H9 (cell line): Measurements from ENCODE around the gene CD72. TPM values are rescaled to one million over a fixed set of nuclear protein-coding genes. Genes with fewer than 3 reads are reported as not detected.

Experiments
- DNase-seq: peaks from one replicate; pipeline ENCODE4 v3.0.0-alpha.2; 2017
- H2AFZ ChIP-seq: one replicate; pipeline ENCODE4 v1.6.1; 2013; ENCODE audit warnings: mild to moderate bottlenecking, low read length, control low read depth, moderate library complexity
- H2AK5ac ChIP-seq: 2 replicates; pipeline ENCODE4 v1.6.1; 2013; ENCODE audit warnings: low read length, control low read depth, mixed read lengths; ENCODE audit not compliant: insufficient read length
- H2BK120ac ChIP-seq: one replicate; pipeline ENCODE4 v1.6.1; 2013; ENCODE audit warnings: low read depth, mild to moderate bottlenecking, low read length, control low read depth, inconsistent platforms; ENCODE audit not compliant: poor library complexity, severe bottlenecking
- H2BK12ac ChIP-seq: 2 replicates; pipeline ENCODE4 v1.6.1; 2013; ENCODE audit warnings: low read length, control low read depth, mixed read lengths, low read depth; ENCODE audit not compliant: insufficient read length
- H2BK15ac ChIP-seq: 2 replicates; pipeline ENCODE4 v1.6.1; 2013; ENCODE audit warnings: low read depth, low read length, control low read depth
- H2BK20ac ChIP-seq: one replicate; pipeline ENCODE4 v1.6.1; 2013; ENCODE audit warnings: low read depth, mild to moderate bottlenecking, low read length, control low read depth, inconsistent platforms; ENCODE audit not compliant: poor library complexity, severe bottlenecking
- H2BK5ac ChIP-seq: 2 replicates; pipeline ENCODE4 v1.6.1; 2013; ENCODE audit warnings: low read length, control low read depth, mixed read lengths; ENCODE audit not compliant: insufficient read length
- H3K14ac ChIP-seq: 2 replicates; pipeline ENCODE4 v1.6.1; 2013; ENCODE audit warnings: low read length, control low read depth; ENCODE audit not compliant: insufficient read depth
- H3K18ac ChIP-seq: 2 replicates; pipeline ENCODE4 v1.6.1; 2013; ENCODE audit warnings: low read depth, mild to moderate bottlenecking, mixed read lengths, low read length, control low read depth; ENCODE audit not compliant: insufficient read length
- H3K23ac ChIP-seq: 2 replicates; pipeline ENCODE4 v1.6.1; 2013; ENCODE audit warnings: low read length, control low read depth, mixed read lengths, low read depth; ENCODE audit not compliant: insufficient read length
- H3K23me2 ChIP-seq: 2 replicates; pipeline ENCODE4 v1.6.1; 2013; ENCODE audit warnings: low read depth, mild to moderate bottlenecking, mixed read lengths, low read length, control low read depth; ENCODE audit not compliant: insufficient read length, poor library complexity, severe bottlenecking
- H3K27ac ChIP-seq: 2 replicates; pipeline ENCODE4 v1.5.1; 2013; ENCODE audit warnings: low read length, control low read depth, mixed read lengths, low read depth; ENCODE audit not compliant: insufficient read length
- H3K27me3 ChIP-seq: 2 replicates; pipeline ENCODE4 v1.6.1; 2013; ENCODE audit warnings: low read length, control low read depth, inconsistent platforms; ENCODE audit not compliant: insufficient read depth
- H3K4ac ChIP-seq: 2 replicates; pipeline ENCODE4 v1.6.1; 2013; ENCODE audit warnings: low read depth, mild to moderate bottlenecking, control low read depth, inconsistent platforms, low read length, moderate library complexity
- H3K4me1 ChIP-seq: 2 replicates; pipeline ENCODE4 v1.6.1; 2013; ENCODE audit warnings: low read length, control low read depth, inconsistent platforms; ENCODE audit not compliant: insufficient read depth
- H3K4me2 ChIP-seq: 2 replicates; pipeline ENCODE4 v1.6.1; 2013; ENCODE audit warnings: low read length, control low read depth, mixed read lengths; ENCODE audit not compliant: insufficient read length, insufficient read depth
- H3K56ac ChIP-seq: 2 replicates; pipeline ENCODE4 v1.6.1; 2013; ENCODE audit warnings: low read depth, mild to moderate bottlenecking, mixed read lengths, low read length, control low read depth; ENCODE audit not compliant: insufficient read length
- H3K79me1 ChIP-seq: 2 replicates; pipeline ENCODE4 v1.6.1; 2013; ENCODE audit warnings: low read depth, mild to moderate bottlenecking, moderate library complexity, low read length, control low read depth, inconsistent platforms; ENCODE audit not compliant: insufficient read depth, poor library complexity, severe bottlenecking
- H3K79me2 ChIP-seq: 2 replicates; pipeline ENCODE4 v1.6.1; 2013; ENCODE audit warnings: low read length, control low read depth, inconsistent platforms; ENCODE audit not compliant: insufficient read depth
- H3K9ac ChIP-seq: 2 replicates; pipeline ENCODE4 v1.6.1; 2013; ENCODE audit warnings: low read length, control low read depth, mixed read lengths; ENCODE audit not compliant: insufficient read length; ENCODE audit errors: extremely low read depth
- H3K9me3 ChIP-seq: one replicate; pipeline ENCODE4 v1.6.1; 2013; ENCODE audit warnings: low read depth, low read length, inconsistent platforms; ENCODE audit not compliant: control insufficient read depth
- H3T11ph ChIP-seq: one replicate; pipeline ENCODE4 v1.6.1; 2013; ENCODE audit warnings: mild to moderate bottlenecking, low read length, control low read depth, inconsistent platforms
- H4K20me1 ChIP-seq: one replicate; pipeline ENCODE4 v1.6.1; 2013; ENCODE audit not compliant: control insufficient read depth, insufficient read length, insufficient read depth
- H4K5ac ChIP-seq: 2 replicates; pipeline ENCODE4 v1.6.1; 2013; ENCODE audit warnings: low read depth, mild to moderate bottlenecking, mixed read lengths, low read length, control low read depth; ENCODE audit not compliant: insufficient read length
- H4K8ac ChIP-seq: replicated peaks from 2 replicates; pipeline ENCODE4 v1.6.1; 2013; ENCODE audit warnings: low read length, control low read depth, mixed read lengths, low read depth; ENCODE audit not compliant: insufficient read length
- H4K91ac ChIP-seq: 2 replicates; pipeline ENCODE4 v1.6.1; 2013; ENCODE audit warnings: low read depth, mild to moderate bottlenecking, moderate library complexity, mixed read lengths, low read length, control low read depth; ENCODE audit not compliant: insufficient read length
- H3K27ac Mint-ChIP-seq, 3 experiments: 2 replicates in 2 of 3; 3 replicates in 1 of 3; pipeline ENCODE4 v1.8.0; 2020 to 2021; ENCODE audit warnings: mixed read lengths in 3 of 3, mild to moderate bottlenecking in 1 of 3, moderate library complexity in 1 of 3
- H3K27me3 Mint-ChIP-seq: 2 replicates; pipeline ENCODE4 v1.8.0; 2021; ENCODE audit warnings: low read depth, mild to moderate bottlenecking, moderate library complexity, mixed read lengths
- H3K36me3 Mint-ChIP-seq, 3 experiments: 2 replicates in 2 of 3; 3 replicates in 1 of 3; pipeline ENCODE4 v1.8.0; 2020 to 2021; ENCODE audit warnings: low read depth in 3 of 3, mixed read lengths in 3 of 3; ENCODE audit not compliant: insufficient read depth in 1 of 3
- H3K4me1 Mint-ChIP-seq, 2 experiments: 2 replicates each; pipeline ENCODE4 v1.8.0; 2020; ENCODE audit warnings: mixed read lengths in 2 of 2
- H3K4me3 Mint-ChIP-seq, 2 experiments: 2 replicates in 1 of 2; 3 replicates in 1 of 2; pipeline ENCODE4 v1.8.0; 2020 to 2021; ENCODE audit warnings: mild to moderate bottlenecking in 2 of 2, mixed read lengths in 2 of 2, moderate library complexity in 1 of 2
- H3K9me3 Mint-ChIP-seq, 2 experiments: 2 replicates in 1 of 2; 3 replicates in 1 of 2; pipeline ENCODE4 v1.8.0; 2020; ENCODE audit warnings: mild to moderate bottlenecking in 2 of 2, mixed read lengths in 2 of 2, moderate library complexity in 1 of 2
- WGBS: extraction: QIAGEN DNeasy Blood & Tissue Kit; methylation state at CpG from one replicate; pipeline ENCODE4 v1.1.7; 2013; ENCODE audit warnings: missing lambda C conversion rate, low lambda C conversion rate, mixed read lengths; ENCODE audit not compliant: insufficient read length; ENCODE audit errors: extremely low coverage; 5-methylcytosine and 5-hydroxymethylcytosine counted together
- total RNA-seq: library from RNA; stranded (reverse); gene quantifications from 2 replicates; pipeline ENCODE4 v1.2.1, GENCODE V29; 2021
- TF ChIP-seq, protein P1 (sequence below): fragments of 200-600 bp; sonication (generic); conservative IDR thresholded peaks from 3 replicates; pipeline ENCODE4 v1.8.0; 2021; ENCODE audit warnings: antibody characterized with exemption, mild to moderate bottlenecking

Gene CD72
- total RNA-seq, 1 experiment from 2014 or later = 3.9 TPM

GRCh38 chr9:35660966-35661415 lies 42.8 kb upstream of the CD72 start:
- no peak overlapping the region for H4K5ac ChIP-seq
- H3K14ac ChIP-seq = no peak overlapping the region
- H2AK5ac ChIP-seq = no peak overlapping the region
- H3K56ac ChIP-seq = no peak overlapping the region
- Mint-ChIP-seq H3K4me1 (peaks cover 39 to 43% of the 10 kb centered on the region in 2 experiments), H3K9me3 (peaks cover 2 to 3% of the 10 kb centered on the region in 2 experiments; a peak in 3 of 5 replicates), H3K27me3 (peaks cover 20% of the 10 kb centered on the region), H3K36me3 (peaks cover 28 to 40% (median 37%) of the 10 kb centered on the region in 3 experiments), H3K27ac (peak overlapping the region in 2 of 3 experiments; percentile 61 to 93; a peak in 4 of 7 replicates), H3K4me3 (peak overlapping the region in 1 of 2 experiments; percentile 8; a peak in 2 of 5 replicates)
- H4K20me1 ChIP-seq = no peaks in the 10 kb centered on the region
- H3K79me2 ChIP-seq = no peaks in the 10 kb centered on the region
- no peak overlapping the region for H2AFZ ChIP-seq
- H2BK15ac ChIP-seq = no peak overlapping the region
- no peak for DNase-seq
- H3K23me2 ChIP-seq = peaks cover 19% of the 10 kb centered on the region
- H3K79me1 ChIP-seq = no peaks in the 10 kb centered on the region
- H3K4me2 ChIP-seq = no peak overlapping the region
- no peak overlapping the region for H4K91ac ChIP-seq
- H3K18ac ChIP-seq = no peak overlapping the region
- H3K4me1 ChIP-seq = peaks cover 3% of the 10 kb centered on the region; the same call in 1 of the 2 replicates
- H4K8ac ChIP-seq = no peak overlapping the region
- no peak overlapping the region for H3K23ac ChIP-seq
- H2BK20ac ChIP-seq = no peak overlapping the region
- TF ChIP-seq, protein P1, sequence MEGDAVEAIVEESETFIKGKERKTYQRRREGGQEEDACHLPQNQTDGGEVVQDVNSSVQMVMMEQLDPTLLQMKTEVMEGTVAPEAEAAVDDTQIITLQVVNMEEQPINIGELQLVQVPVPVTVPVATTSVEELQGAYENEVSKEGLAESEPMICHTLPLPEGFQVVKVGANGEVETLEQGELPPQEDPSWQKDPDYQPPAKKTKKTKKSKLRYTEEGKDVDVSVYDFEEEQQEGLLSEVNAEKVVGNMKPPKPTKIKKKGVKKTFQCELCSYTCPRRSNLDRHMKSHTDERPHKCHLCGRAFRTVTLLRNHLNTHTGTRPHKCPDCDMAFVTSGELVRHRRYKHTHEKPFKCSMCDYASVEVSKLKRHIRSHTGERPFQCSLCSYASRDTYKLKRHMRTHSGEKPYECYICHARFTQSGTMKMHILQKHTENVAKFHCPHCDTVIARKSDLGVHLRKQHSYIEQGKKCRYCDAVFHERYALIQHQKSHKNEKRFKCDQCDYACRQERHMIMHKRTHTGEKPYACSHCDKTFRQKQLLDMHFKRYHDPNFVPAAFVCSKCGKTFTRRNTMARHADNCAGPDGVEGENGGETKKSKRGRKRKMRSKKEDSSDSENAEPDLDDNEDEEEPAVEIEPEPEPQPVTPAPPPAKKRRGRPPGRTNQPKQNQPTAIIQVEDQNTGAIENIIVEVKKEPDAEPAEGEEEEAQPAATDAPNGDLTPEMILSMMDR = peak; percentile 59; the same call in 2 of the 3 replicates
- H2BK120ac ChIP-seq = no peak overlapping the region
- no CpG with 5 or more reads among the region's 9 CpGs for WGBS
- H3K27me3 ChIP-seq = no peaks in the 10 kb centered on the region
- no peaks in the 10 kb centered on the region for H3K9me3 ChIP-seq
- H3K4ac ChIP-seq = no peak overlapping the region
- no peak overlapping the region for H3K9ac ChIP-seq
- H2BK12ac ChIP-seq = no peak overlapping the region
- no peak overlapping the region for H2BK5ac ChIP-seq
- H3K27ac ChIP-seq = no peak overlapping the region
- H3T11ph ChIP-seq = no peak overlapping the region
